DMS 273 (cell line): Measurements from ENCODE around the gene FIG4.
"Not testable (repeated sequence)": the region's sequence is repeated elsewhere in the genome, so short reads cannot be mapped to it uniquely, and the experiment has no call there.

Experiments
- DNase-seq: peaks from one replicate; lab custom pipeline; 2025; ENCODE audit not compliant: unreplicated experiment; lab: John Stamatoyannopoulos, UW

FIG4 gene

GRCh38 chr6:109794201-109794923 lies 103.3 kb downstream of the FIG4 start:
- no peak for DNase-seq

DNA sequence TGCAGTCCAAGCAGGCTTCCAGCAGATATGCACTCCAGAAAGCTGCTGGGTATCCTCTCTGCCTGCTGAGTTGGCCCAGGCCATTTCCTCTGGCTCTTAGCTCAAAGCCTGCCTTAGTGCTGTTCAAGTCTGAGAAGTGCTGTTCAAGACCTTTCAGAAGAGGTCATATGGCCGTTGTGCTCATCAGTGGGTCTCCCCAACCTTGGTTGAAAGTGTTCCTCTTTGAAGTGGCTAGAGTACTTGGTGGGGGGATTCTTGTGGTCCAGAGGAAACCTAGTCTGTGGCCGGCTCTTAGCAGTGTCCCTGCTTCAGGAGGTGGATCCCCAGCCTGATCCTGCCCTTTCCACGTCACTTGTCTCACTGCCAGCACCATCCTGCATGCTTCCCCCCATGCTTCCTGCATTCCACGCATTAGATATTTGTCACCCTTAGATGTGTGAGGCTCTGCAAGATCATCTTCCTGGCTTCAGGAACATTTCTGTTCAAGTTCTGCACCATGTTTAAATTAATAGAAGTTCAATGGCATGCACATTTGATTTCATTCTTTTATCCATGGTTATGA lies 105.0 kb downstream of the FIG4 start:
- no peak for DNase-seq

- no peak for DNase-seq
Measured at GRCh38 chr6:109799129-109799528, 108.0 kb downstream of the FIG4 start.

DNA sequence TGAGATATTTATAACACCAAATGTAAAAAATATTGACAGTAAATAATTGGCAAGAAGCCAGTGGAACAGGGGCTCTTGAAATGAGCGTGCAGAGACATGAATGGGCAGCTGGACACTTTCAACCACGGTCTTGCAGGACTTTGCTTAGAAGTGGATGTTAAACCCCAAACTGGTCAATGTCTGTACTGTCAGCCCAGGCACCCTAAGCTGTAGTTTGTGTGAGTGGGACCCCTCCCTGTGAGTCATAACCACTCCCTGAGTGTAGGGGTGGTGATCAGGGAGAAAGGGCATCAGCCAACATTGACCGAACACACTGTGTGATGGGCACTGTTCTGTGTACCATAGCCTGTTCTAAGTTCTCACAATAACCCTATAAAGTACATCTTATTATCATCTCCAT lies 108.6 kb downstream of the FIG4 start:
- DNase-seq, result peak; percentile 13

DNA sequence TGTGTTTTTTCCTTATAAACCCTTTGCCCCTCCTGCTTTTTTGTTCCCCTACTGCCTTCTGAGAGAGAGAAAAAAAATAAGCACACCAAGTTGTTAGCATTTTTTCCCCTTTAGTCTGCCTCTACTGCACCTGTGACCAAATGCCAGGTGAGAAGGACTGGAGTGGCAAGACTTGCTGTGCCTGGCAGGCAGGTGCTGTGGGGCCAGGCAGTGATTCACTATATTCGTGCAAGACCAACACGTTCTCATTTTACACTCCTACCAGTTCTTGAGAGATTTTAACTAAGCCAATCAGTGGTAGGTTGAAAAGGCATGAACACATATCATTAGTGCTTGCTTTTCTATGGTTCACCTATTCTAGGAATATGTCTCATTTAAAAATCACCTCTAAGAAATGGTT lies 109.7 kb downstream of the FIG4 start:
- DNase-seq, result no peak

- no peak for DNase-seq
Measured at GRCh38 chr6:109801794-109802193, 110.7 kb downstream of the FIG4 start.

- DNase-seq, result no peak
Measured at GRCh38 chr6:109804020-109804419, 112.9 kb downstream of the FIG4 start.

- no peak for DNase-seq
Measured at GRCh38 chr6:109807881-109808280, 116.8 kb downstream of the FIG4 start.

- DNase-seq, result no peak
Measured at GRCh38 chr6:109808837-109809236, 117.7 kb downstream of the FIG4 start.

GRCh38 chr6:109815054-109815453 lies 124.0 kb downstream of the FIG4 start:
- no peak for DNase-seq

- peak; percentile 93 for DNase-seq
Measured at GRCh38 chr6:109816452-109817374, 125.6 kb downstream of the FIG4 start.

DNA sequence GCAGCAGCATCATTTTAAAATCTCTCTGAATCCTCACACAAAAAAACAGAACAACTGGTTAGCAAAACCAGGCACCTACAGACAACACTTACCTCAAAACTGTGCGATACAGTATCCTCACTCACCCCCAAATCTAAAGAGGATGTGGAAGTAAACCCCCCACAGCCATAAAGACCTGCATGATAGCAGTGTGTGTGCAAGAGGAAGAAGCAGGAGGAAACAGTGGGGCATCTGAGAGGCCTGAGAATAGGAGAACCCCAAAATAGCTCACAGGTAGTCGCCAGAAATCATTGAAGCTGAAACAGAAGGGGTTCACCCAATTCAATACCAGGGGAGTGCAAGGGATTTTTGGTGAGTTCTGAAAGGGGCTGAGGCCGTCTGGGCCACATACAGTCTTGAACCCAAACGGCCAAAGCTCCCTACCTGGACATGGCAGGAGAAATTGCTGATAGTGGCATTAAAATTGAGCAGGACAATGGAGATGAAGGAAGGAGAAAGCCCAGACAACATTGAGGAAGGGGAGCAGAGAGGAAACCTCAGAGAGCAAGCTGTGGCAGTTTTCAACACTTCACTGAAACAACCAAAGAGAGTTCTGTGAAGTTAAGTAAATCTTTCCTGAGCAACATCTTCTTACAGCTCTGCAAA lies 129.7 kb downstream of the FIG4 start:
- no peak for DNase-seq

- no peak for DNase-seq
Measured at GRCh38 chr6:109821428-109821827, 130.3 kb downstream of the FIG4 start.

DNA sequence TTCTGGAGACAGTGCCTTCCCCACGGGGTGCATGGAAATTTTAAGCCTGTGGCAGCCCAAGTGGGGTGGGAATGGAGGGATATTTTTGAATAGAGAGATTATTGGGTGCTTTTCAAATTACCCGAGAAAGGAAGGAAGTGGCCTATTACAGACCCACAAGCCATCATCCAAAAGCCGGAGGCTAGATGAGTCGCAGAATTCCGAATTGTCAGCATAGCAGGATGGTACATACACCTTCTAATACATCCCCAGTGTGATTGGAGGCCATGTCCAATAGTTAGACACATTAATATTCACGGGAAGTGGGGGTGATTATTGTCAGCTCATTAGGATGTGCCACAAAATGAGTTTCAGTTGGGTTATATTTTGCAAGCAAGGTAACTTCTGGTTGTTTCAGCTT lies 133.0 kb downstream of the FIG4 start:
- no peak for DNase-seq

DNA sequence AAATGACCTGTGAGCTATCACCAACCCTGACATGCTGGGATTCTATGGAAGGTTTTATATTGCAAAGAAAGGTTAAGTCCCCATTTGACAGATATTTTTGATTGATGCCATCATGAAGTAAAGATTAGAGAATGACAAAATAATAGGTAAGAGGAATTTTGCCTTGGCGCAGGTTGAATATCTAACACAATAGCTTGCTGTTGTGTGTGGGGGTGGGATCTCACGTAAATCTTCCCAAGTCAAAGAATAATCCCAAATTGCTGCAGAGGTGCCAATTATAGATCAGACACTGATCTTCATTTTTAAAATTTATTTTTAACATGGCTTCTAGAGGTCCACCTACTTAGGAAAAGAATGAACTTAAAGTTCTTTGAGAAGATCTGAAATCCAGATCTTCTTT lies 135.5 kb downstream of the FIG4 start:
- no peak for DNase-seq

GRCh38 chr6:109831352-109831751 lies 140.3 kb downstream of the FIG4 start:
- not testable (repeated sequence) for DNase-seq

- peak; percentile 20 for DNase-seq
Measured at GRCh38 chr6:109834131-109834530, 143.0 kb downstream of the FIG4 start.

- no peak for DNase-seq
Measured at GRCh38 chr6:109834595-109835437, 143.7 kb downstream of the FIG4 start.

GRCh38 chr6:109840034-109840433 lies 148.9 kb downstream of the FIG4 start:
- no peak for DNase-seq

- no peak for DNase-seq
Measured at GRCh38 chr6:109840796-109841195, 149.7 kb downstream of the FIG4 start.
